HL-60 (cell line): ENCODE results near the gene USH2A.

Experiments used
- DNase-seq, 2 experiments: peaks; one replicate each; pipeline ENCODE4 v3.0.0-alpha.2; 2010 to 2020; ENCODE audit warnings: low read depth in 1 of 2, low spot score in 1 of 2
- H3K27ac ChIP-seq: fragments of 250-450 bp; sonication (Bioruptor Pico); replicated peaks from 2 replicates; pipeline ENCODE4 v1.5.1; 2020; ENCODE audit warnings: mild to moderate bottlenecking, moderate library complexity
- H3K27me3 ChIP-seq: fragments of 250-450 bp; sonication (Bioruptor Pico); 2 replicates; pipeline ENCODE4 v1.5.1; 2021; ENCODE audit warnings: mild to moderate bottlenecking, moderate library complexity; ENCODE audit not compliant: insufficient read depth, poor library complexity, severe bottlenecking
- H3K4me3 ChIP-seq: replicated peaks from 2 replicates; pipeline ENCODE4 v1.5.1; 2011; ENCODE audit warnings: mild to moderate bottlenecking, control low read depth, low read length; ENCODE audit not compliant: insufficient read depth
- CTCF ChIP-seq: IDR thresholded peaks from one replicate; pipeline ENCODE4 v1.5.1; 2011; ENCODE audit warnings: low read length, control low read depth, inconsistent platforms; ENCODE audit not compliant: insufficient read depth
- GABPA ChIP-seq: IDR thresholded peaks from 2 replicates; pipeline ENCODE4 v1.6.1; 2012; ENCODE audit warnings: low read depth
- POLR2AphosphoS5 ChIP-seq: IDR thresholded peaks from 2 replicates; pipeline ENCODE4 v1.6.1; 2012; ENCODE audit warnings: low read depth
- REST ChIP-seq: IDR thresholded peaks from 2 replicates; pipeline ENCODE4 v1.6.1; 2012; ENCODE audit warnings: low read depth; ENCODE audit not compliant: insufficient replicate concordance
- SPI1 ChIP-seq: IDR thresholded peaks from 2 replicates; pipeline ENCODE4 v1.6.1; 2012; ENCODE audit warnings: low read depth, mild to moderate bottlenecking, borderline replicate concordance

Gene USH2A

GRCh38 chr1:215819114-215819513 lies 604.1 kb downstream of the USH2A start:
- no peak overlapping the region for H3K4me3 ChIP-seq
- no peak for DNase-seq
- TF ChIP-seq CTCF = no peak

GRCh38 chr1:215807911-215808436 lies 615.3 kb downstream of the USH2A start:
- H3K4me3 ChIP-seq = no peak overlapping the region
- TF ChIP-seq POLR2AphosphoS5 = no peak
- no peak for TF ChIP-seq REST
- no peak for TF ChIP-seq GABPA
- TF ChIP-seq SPI1 = no peak
- TF ChIP-seq CTCF = no peak
- no peak for DNase-seq
- no peaks in the 10 kb centered on the region for H3K27me3 ChIP-seq
- H3K27ac ChIP-seq = no peak overlapping the region

More at GRCh38 chr1:215819114-215819513, 604.1 kb downstream of the USH2A start:
- no peaks in the 10 kb centered on the region for H3K27me3 ChIP-seq
- H3K27ac ChIP-seq = no peak overlapping the region

- TF ChIP-seq SPI1 (no peak), POLR2AphosphoS5 (no peak), GABPA (no peak), CTCF (no peak), REST (no peak)
- no peak overlapping the region for H3K4me3 ChIP-seq
- no peaks in the 10 kb centered on the region for H3K27me3 ChIP-seq
- no peak overlapping the region for H3K27ac ChIP-seq
- no peak for DNase-seq
Measured at GRCh38 chr1:215807218-215807617, 616.0 kb downstream of the USH2A start.

GRCh38 chr1:215797859-215798258 lies 625.4 kb downstream of the USH2A start:
- Histone ChIP-seq H3K4me3 (no peak overlapping the region), H3K27me3 (no peaks in the 10 kb centered on the region), H3K27ac (no peak overlapping the region)
- DNase-seq = no peak
- TF ChIP-seq SPI1 = no peak
- TF ChIP-seq CTCF = no peak
- no peak for TF ChIP-seq GABPA
- TF ChIP-seq POLR2AphosphoS5 = no peak
- no peak for TF ChIP-seq REST
